ENCODE measurements around the gene FHL3. TPM values are rescaled to one million over a fixed set of nuclear protein-coding genes. Genes with fewer than 3 reads are reported as not detected.

Gene FHL3
- total and polyA plus RNA-seq, 9 of the 15 experiments (the other 6 are each of a cell fraction or from before 2014, with no cell fraction given), result 6.1 to 144 (median 34.1) TPM

- TF ChIP-seq, protein P1, sequence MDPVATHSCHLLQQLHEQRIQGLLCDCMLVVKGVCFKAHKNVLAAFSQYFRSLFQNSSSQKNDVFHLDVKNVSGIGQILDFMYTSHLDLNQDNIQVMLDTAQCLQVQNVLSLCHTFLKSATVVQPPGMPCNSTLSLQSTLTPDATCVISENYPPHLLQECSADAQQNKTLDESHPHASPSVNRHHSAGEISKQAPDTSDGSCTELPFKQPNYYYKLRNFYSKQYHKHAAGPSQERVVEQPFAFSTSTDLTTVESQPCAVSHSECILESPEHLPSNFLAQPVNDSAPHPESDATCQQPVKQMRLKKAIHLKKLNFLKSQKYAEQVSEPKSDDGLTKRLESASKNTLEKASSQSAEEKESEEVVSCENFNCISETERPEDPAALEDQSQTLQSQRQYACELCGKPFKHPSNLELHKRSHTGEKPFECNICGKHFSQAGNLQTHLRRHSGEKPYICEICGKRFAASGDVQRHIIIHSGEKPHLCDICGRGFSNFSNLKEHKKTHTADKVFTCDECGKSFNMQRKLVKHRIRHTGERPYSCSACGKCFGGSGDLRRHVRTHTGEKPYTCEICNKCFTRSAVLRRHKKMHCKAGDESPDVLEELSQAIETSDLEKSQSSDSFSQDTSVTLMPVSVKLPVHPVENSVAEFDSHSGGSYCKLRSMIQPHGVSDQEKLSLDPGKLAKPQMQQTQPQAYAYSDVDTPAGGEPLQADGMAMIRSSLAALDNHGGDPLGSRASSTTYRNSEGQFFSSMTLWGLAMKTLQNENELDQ (CRISPR knock-in tag; IDR thresholded peaks at IDR 0.05; ENCODE audit: borderline replicate concordance), result no peak
- no peak for TF ChIP-seq SRSF3 (IDR thresholded peaks at IDR 0.05; ENCODE audit: insufficient read depth, low read length)
- TF ChIP-seq, protein P2, sequence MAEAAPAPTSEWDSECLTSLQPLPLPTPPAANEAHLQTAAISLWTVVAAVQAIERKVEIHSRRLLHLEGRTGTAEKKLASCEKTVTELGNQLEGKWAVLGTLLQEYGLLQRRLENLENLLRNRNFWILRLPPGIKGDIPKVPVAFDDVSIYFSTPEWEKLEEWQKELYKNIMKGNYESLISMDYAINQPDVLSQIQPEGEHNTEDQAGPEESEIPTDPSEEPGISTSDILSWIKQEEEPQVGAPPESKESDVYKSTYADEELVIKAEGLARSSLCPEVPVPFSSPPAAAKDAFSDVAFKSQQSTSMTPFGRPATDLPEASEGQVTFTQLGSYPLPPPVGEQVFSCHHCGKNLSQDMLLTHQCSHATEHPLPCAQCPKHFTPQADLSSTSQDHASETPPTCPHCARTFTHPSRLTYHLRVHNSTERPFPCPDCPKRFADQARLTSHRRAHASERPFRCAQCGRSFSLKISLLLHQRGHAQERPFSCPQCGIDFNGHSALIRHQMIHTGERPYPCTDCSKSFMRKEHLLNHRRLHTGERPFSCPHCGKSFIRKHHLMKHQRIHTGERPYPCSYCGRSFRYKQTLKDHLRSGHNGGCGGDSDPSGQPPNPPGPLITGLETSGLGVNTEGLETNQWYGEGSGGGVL (CRISPR knock-in tag; IDR thresholded peaks at IDR 0.05), result no peak
- TF ChIP-seq NCOA6 (IDR thresholded peaks at IDR 0.05), result no peak
- TF ChIP-seq NCOA4 (IDR thresholded peaks at IDR 0.05; ENCODE audit: partially characterized antibody), result no peak
- TF ChIP-seq HSF4 (CRISPR knock-in tag; IDR thresholded peaks at IDR 0.05; ENCODE audit: borderline replicate concordance), result no peak
- TF ChIP-seq TAF9B (IDR thresholded peaks at IDR 0.05; ENCODE audit: partially characterized antibody), result no peak
- TF ChIP-seq CTCF (IDR thresholded peaks at IDR 0.05 in 2 of 3, conservative IDR thresholded peaks at IDR 0.05 in 1 of 3; ENCODE audit: insufficient read depth in 2 of 3, low read depth in 1 of 3, low read length in 3 of 3), result no peak
- TF ChIP-seq ZNF589 (CRISPR knock-in tag; IDR thresholded peaks at IDR 0.05; ENCODE audit: low read depth), result no peak
- no peak for TF ChIP-seq ZFP91 (CRISPR knock-in tag; IDR thresholded peaks at IDR 0.05)
- TF ChIP-seq CBX3 (IDR thresholded peaks at IDR 0.05; ENCODE audit: borderline replicate concordance in 1 of 2, low read length in 2 of 2), result no peak
- 0 out of 2 replicates have a peak, but pooled peaks have one; percentile 27 for TF ChIP-seq RBFOX2 (IDR thresholded peaks at IDR 0.05; ENCODE audit: low read depth, low read length)
- TF ChIP-seq TRIM24 (IDR thresholded peaks at IDR 0.05), result no peak
- TF ChIP-seq MAZ (CRISPR knock-in tag; conservative IDR thresholded peaks at IDR 0.05 in 1 of 2, IDR thresholded peaks at IDR 0.05 in 1 of 2), result no peak
- TF ChIP-seq ZBTB17 (CRISPR knock-in tag; IDR thresholded peaks at IDR 0.05), result no peak
- TF ChIP-seq SIN3A (IDR thresholded peaks at IDR 0.05; ENCODE audit: borderline replicate concordance in 2 of 2, control insufficient read depth in 1 of 2, low read depth in 2 of 2, low read length in 2 of 2), result peak; percentile 22 to 58; a peak in 1 of 4 replicates
- no peak for TF ChIP-seq COPS2 (conservative IDR thresholded peaks at IDR 0.05)
Observed at GRCh38 chr1:38003261-38004250, 1.8 kb downstream of the FHL3 start (continued).
